ENCODE results near the gene CDC20.

CDC20 gene

DNA sequence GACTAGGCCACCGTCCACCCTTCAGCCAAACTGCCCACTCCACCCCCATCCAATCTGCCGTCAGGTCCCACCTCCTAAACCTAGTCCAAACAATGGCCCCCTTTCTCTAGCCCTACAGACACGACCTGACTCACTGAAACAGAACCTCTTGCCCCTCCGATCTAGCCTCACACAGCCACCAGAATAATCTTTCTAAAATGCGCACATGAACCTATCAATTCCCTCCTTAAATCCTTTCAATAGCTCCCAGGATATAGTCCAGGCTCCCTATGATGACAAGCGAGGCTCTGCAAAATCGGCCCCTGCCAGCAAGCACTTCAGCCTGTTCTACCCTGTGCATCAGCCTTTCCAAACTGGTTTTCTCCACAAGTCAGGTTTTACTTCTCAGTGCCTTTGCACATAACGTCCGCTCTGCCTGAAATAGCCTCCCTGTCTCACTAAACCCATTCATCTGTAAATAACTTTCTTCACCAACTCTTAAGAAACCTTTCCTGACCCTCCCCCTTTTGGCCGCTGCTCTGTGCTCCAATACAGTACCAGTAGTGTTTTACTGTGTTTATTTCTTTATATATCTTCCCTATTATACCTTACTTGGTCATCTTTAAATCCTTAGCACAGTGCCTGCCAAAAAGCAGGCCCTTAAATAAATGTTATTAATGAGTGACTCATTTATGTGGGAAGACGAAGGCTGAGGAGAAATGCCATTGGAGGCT, 9.0 kb upstream of the CDC20 start:
- Histone ChIP-seq H3K4me3 (ENCODE audit: low read depth in 1 of 2, low read length in 2 of 2) (peak overlapping the region; percentile 17 to 75), H3K4me1 (ENCODE audit: control insufficient read depth in 1 of 2, insufficient read depth in 2 of 2, low read length in 2 of 2) (peaks cover 6% of the 10 kb centered on the region in 2 donors), H3K9me3 (ENCODE audit: control insufficient read depth in 1 of 2, low read length in 2 of 2) (no peaks in the 10 kb centered on the region), H3K27ac (ENCODE audit: low read length) (peak overlapping the region; percentile 68), H3K36me3 (ENCODE audit: control insufficient read depth in 1 of 2, insufficient read depth in 2 of 2, low read length in 2 of 2) (no peaks in the 10 kb centered on the region), H3K27me3 (ENCODE audit: low read depth, low read length) (no peaks in the 10 kb centered on the region)

DNA sequence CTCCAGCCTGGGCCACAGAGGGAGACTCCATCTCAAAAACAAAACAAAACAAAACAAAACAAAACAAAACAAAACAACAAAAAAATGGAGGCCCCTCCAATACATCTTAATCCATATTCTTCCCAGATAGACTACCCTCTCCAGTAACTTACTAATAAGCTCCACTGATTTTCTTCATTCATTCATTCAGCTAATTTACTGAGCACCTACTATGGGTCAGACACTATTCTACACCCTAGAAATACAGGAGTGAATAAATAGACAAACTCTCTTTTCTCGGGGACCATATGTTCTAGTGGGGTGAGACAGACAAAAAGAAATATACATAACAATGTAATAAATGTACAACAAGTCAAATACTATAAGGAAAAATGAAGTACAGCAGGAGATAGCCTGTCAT, 7.8 kb upstream of the CDC20 start:
- H3K27ac ChIP-seq (ENCODE audit: low read length): no peak overlapping the region
- H3K4me3 ChIP-seq (ENCODE audit: low read depth in 1 of 2, low read length in 2 of 2): no peak overlapping the region
- no peaks in the 10 kb centered on the region for H3K36me3 ChIP-seq (ENCODE audit: control insufficient read depth in 1 of 2, insufficient read depth in 2 of 2, low read length in 2 of 2)

DNA sequence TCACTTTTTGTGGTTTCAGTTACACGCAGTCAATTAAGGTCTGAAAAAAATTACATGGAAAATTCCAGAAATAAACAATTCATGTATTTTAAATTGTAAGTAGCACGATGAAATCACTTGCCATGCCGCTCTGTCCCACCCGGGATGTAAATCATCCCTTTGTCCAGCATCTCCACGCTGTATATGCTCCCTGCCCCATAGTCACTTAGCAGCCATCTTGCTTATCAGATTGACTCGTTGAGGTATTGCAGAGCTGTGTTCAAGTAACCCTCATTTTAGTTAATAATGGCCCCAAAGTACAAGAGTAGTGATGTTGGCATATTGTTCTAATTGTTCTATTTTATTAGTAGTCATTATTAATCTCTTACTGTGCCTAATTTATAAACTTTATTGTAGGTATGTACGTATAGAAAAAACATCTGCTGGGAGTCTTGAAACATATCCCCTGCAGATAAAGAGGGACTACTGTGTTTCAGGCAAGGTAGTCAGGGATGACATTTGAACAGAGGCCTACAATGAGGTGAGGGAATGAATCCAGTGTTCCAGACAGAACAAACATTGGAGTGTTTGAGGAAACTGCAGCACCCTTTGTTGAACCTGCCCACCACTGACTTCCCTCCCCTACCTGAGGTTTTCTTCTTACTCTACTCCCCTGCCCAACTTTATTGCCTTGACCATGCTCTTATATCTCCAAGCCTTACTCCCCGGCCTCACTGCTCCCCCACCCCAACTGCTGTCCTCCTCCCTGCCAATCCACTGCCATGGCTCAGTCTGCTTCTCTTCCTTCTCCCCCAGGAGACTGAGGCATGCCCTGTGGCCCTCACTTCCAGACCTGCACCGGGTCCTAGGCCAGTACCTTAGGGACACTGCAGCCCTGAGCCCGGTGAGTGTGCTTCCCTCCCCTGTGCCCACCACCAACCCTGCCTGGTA, 7.1 kb upstream of the CDC20 start:
- Histone ChIP-seq H3K36me3 (ENCODE audit: control insufficient read depth in 1 of 2, insufficient read depth in 2 of 2, low read length in 2 of 2) (no peaks in the 10 kb centered on the region), H3K27ac (ENCODE audit: low read length) (no peak overlapping the region), H3K4me3 (ENCODE audit: low read depth in 1 of 2, low read length in 2 of 2) (no peak overlapping the region), H3K9me3 (ENCODE audit: control insufficient read depth in 1 of 2, low read length in 2 of 2) (no peaks in the 10 kb centered on the region), H3K27me3 (ENCODE audit: low read depth, low read length) (no peaks in the 10 kb centered on the region), H3K4me1 (ENCODE audit: control insufficient read depth in 1 of 2, insufficient read depth in 2 of 2, low read length in 2 of 2) (peaks cover 6% of the 10 kb centered on the region in 2 donors)

More for the DNA sequence above, 7.8 kb upstream of the CDC20 start:
- H3K27me3 ChIP-seq (ENCODE audit: low read depth, low read length): no peaks in the 10 kb centered on the region
- peaks cover 6% of the 10 kb centered on the region in 2 donors for H3K4me1 ChIP-seq (ENCODE audit: control insufficient read depth in 1 of 2, insufficient read depth in 2 of 2, low read length in 2 of 2)
- H3K9me3 ChIP-seq (ENCODE audit: control insufficient read depth in 1 of 2, low read length in 2 of 2): no peaks in the 10 kb centered on the region

DNA sequence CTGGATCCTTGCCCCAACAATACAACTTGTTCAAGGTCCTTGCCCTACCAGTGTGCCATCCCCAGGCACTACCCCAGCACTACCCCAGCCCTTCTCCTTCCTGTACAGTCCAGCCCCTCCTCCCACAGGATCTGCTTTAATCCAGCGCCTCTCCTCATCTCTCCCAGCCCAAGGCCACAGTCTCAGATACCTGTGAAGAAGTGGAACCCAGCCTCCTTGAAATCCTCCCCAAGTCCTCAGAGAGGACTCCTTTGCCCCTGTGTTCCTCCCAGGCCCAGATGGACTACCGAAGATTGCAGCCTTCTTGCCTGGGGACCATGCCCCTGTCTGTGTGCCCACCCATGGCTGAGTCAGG, 6.5 kb upstream of the CDC20 start:
- H3K27ac ChIP-seq (ENCODE audit: low read length): no peak overlapping the region
- H3K9me3 ChIP-seq (ENCODE audit: control insufficient read depth in 1 of 2, low read length in 2 of 2): no peaks in the 10 kb centered on the region
- H3K36me3 ChIP-seq (ENCODE audit: control insufficient read depth in 1 of 2, insufficient read depth in 2 of 2, low read length in 2 of 2): no peaks in the 10 kb centered on the region
- peaks cover 6% of the 10 kb centered on the region in 2 donors for H3K4me1 ChIP-seq (ENCODE audit: control insufficient read depth in 1 of 2, insufficient read depth in 2 of 2, low read length in 2 of 2)
- no peak overlapping the region for H3K4me3 ChIP-seq (ENCODE audit: low read depth in 1 of 2, low read length in 2 of 2)
- no peaks in the 10 kb centered on the region for H3K27me3 ChIP-seq (ENCODE audit: low read depth, low read length)

DNA sequence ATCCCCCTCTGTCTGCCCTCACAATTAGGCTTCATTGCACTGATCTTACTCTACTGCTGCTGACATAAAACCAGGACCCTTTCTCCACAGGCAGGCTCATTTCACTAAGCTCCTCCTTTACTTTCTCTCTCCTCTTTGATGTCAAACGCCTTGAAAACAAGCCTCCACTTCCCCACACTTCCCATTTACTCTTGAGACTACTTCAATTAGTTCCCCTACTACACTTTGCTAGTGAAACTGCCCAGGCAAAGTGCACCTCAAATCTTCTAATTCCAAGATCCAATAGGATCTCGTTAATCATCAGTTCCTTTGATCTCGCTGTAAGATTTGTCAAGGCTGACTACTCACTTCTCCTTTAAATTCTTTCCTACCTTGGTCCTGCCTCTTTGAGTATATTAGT, 5.9 kb upstream of the CDC20 start:
- no peaks in the 10 kb centered on the region for H3K27me3 ChIP-seq (ENCODE audit: low read depth, low read length)
- no peak overlapping the region for H3K27ac ChIP-seq (ENCODE audit: low read length)

DNA sequence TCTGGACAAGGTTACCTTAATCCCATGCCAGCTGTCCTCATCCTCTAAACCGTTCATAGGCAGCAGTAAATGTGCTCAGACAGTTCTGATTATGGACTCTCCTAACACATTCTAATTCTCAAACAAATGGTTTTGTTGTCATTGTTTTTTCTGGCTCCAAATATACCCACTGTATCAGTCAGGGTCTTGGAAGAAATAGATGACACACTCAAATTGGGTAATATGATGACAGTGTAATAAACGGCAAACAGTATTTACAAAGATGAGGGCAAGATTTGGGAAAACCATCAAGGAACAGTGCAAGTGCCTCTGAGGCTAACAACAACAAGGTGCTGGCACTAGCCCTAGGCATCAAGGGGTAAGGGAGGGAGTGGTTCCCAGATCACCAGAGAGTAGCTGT, 4.3 kb upstream of the CDC20 start:
- Histone ChIP-seq H3K27me3 (ENCODE audit: low read depth, low read length) (no peaks in the 10 kb centered on the region), H3K36me3 (ENCODE audit: control insufficient read depth in 1 of 2, insufficient read depth in 2 of 2, low read length in 2 of 2) (no peaks in the 10 kb centered on the region), H3K27ac (ENCODE audit: low read length) (no peak overlapping the region), H3K4me3 (ENCODE audit: low read depth in 1 of 2, low read length in 2 of 2) (no peak overlapping the region), H3K4me1 (ENCODE audit: control insufficient read depth in 1 of 2, insufficient read depth in 2 of 2, low read length in 2 of 2) (peaks cover 6 to 15% of the 10 kb centered on the region in 2 donors), H3K9me3 (ENCODE audit: control insufficient read depth in 1 of 2, low read length in 2 of 2) (no peaks in the 10 kb centered on the region)

More for the DNA sequence above, 5.9 kb upstream of the CDC20 start:
- no peak overlapping the region for H3K4me3 ChIP-seq (ENCODE audit: low read depth in 1 of 2, low read length in 2 of 2)
- H3K36me3 ChIP-seq (ENCODE audit: control insufficient read depth in 1 of 2, insufficient read depth in 2 of 2, low read length in 2 of 2): no peaks in the 10 kb centered on the region
- no peaks in the 10 kb centered on the region for H3K9me3 ChIP-seq (ENCODE audit: control insufficient read depth in 1 of 2, low read length in 2 of 2)
- H3K4me1 ChIP-seq (ENCODE audit: control insufficient read depth in 1 of 2, insufficient read depth in 2 of 2, low read length in 2 of 2): peaks cover 6 to 8% of the 10 kb centered on the region in 2 donors

DNA sequence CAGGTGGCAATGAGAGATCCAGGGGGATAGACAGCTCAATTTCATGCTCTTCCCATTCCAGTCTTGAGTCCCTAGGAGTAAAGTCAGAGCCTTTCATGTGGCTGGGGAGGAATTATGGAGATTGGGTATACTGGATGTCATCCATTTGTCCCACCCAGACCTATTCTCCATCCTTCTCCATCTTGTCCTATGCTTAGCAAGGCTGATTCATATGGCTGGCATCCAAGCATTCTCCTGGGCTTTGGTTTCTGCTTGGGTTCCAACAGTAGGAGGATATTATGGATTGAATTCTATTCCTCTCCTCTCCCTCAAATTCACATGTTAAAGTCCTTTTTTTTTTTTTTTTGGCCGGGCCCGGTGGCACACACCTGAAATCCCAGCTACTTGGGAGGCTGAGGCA, 3.8 kb upstream of the CDC20 start:
- H3K27me3 ChIP-seq (ENCODE audit: low read depth, low read length): no peaks in the 10 kb centered on the region
- H3K36me3 ChIP-seq (ENCODE audit: control insufficient read depth in 1 of 2, insufficient read depth in 2 of 2, low read length in 2 of 2): no peaks in the 10 kb centered on the region
- H3K4me3 ChIP-seq (ENCODE audit: low read depth in 1 of 2, low read length in 2 of 2): no peak overlapping the region
- no peaks in the 10 kb centered on the region for H3K9me3 ChIP-seq (ENCODE audit: control insufficient read depth in 1 of 2, low read length in 2 of 2)
- peaks cover 4 to 11% of the 10 kb centered on the region in 2 donors for H3K4me1 ChIP-seq (ENCODE audit: control insufficient read depth in 1 of 2, insufficient read depth in 2 of 2, low read length in 2 of 2)
- no peak overlapping the region for H3K27ac ChIP-seq (ENCODE audit: low read length)

DNA sequence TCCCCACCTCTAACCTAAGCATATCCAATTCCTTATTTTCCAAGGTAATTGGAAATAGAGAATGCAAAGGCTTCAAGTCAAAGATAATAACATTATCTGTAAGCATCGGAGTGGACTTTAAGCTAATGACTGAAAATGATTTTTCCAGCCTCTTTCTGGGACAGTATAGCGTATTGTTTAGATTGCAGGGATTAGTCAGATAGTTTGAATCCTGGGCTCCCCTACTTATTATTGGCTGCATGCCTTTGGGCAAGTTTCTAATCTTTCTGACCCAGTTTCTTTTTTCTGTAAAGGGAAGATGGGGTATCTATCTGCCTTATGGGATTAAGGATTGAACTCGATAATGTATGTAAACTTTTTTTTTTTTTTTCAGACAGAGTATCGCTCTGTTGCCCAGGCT, 1.5 kb upstream of the CDC20 start:
- no peaks in the 10 kb centered on the region for H3K9me3 ChIP-seq (ENCODE audit: control insufficient read depth in 1 of 2, low read length in 2 of 2)
- H3K4me3 ChIP-seq (ENCODE audit: low read depth in 1 of 2, low read length in 2 of 2): no peak overlapping the region
- peaks cover 0 to 11% of the 10 kb centered on the region in 2 donors for H3K4me1 ChIP-seq (ENCODE audit: control insufficient read depth in 1 of 2, insufficient read depth in 2 of 2, low read length in 2 of 2)
- H3K27me3 ChIP-seq (ENCODE audit: low read depth, low read length): no peaks in the 10 kb centered on the region
- H3K36me3 ChIP-seq (ENCODE audit: control insufficient read depth in 1 of 2, insufficient read depth in 2 of 2, low read length in 2 of 2): peaks cover 12 to 18% of the 10 kb centered on the region in 2 donors
- no peak overlapping the region for H3K27ac ChIP-seq (ENCODE audit: low read length)

DNA sequence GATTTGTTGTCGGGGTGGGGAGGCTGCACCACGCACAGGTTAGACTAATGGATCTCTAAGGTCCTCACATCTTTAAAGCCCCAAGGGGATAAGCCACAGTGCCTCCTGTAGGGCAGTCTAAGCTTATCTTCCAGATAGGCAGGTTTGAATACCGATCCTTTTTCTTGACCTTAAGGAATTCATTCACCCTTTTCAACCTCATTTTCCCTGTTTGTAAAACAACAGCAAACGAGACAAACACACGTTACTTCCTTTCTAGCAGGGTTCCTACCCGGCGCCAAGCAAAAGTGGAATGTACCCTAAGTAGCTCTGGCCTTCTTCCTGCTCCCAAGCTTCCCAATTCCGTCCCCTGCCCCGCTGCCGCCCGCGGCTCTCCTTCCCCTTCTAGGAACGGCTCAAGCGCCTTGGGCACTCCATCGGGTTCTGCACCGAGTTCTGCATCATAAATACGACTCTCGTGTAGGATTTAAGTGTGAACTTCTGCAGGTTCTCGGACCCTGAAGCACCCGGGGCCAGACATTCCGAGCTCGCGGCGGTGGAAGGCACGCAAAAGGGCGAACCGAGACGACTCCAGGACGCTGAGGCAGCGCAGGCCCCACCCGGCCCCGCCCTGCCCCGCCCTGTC, 548 bp upstream of the CDC20 start:
- H3K4me1 ChIP-seq (ENCODE audit: control insufficient read depth in 1 of 2, insufficient read depth in 2 of 2, low read length in 2 of 2): peaks cover 0 to 11% of the 10 kb centered on the region in 2 donors
- H3K9me3 ChIP-seq (ENCODE audit: control insufficient read depth in 1 of 2, low read length in 2 of 2): no peaks in the 10 kb centered on the region
- H3K36me3 ChIP-seq (ENCODE audit: control insufficient read depth in 1 of 2, insufficient read depth in 2 of 2, low read length in 2 of 2): peaks cover 19 to 22% of the 10 kb centered on the region in 2 donors
- H3K4me3 ChIP-seq (ENCODE audit: low read depth in 1 of 2, low read length in 2 of 2): peak overlapping the region; percentile 80 to 82
- no peaks in the 10 kb centered on the region for H3K27me3 ChIP-seq (ENCODE audit: low read depth, low read length)
- peak overlapping the region; percentile 98 for H3K27ac ChIP-seq (ENCODE audit: low read length)

DNA sequence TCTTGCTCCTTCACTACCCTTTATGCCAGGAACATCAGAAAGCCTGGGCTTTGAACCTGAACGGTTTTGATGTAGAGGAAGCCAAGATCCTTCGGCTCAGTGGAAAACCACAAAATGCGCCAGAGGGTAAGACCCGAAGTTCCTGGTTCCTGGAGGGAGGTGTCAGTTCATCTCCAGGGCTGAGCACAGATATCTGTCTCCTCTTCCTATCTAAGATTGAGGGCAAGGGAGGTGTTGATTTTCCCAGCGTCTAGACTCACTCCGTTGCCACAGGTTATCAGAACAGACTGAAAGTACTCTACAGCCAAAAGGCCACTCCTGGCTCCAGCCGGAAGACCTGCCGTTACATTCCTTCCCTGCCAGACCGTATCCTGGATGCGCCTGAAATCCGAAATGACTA, 915 bp downstream of the CDC20 start:
- Histone ChIP-seq H3K27ac (ENCODE audit: low read length) (no peak overlapping the region), H3K4me3 (ENCODE audit: low read depth in 1 of 2, low read length in 2 of 2) (peak overlapping the region in 1 of 2 donors; percentile 11), H3K4me1 (ENCODE audit: control insufficient read depth in 1 of 2, insufficient read depth in 2 of 2, low read length in 2 of 2) (peaks cover 0 to 11% of the 10 kb centered on the region in 2 donors), H3K36me3 (ENCODE audit: control insufficient read depth in 1 of 2, insufficient read depth in 2 of 2, low read length in 2 of 2) (peaks cover 34 to 36% of the 10 kb centered on the region in 2 donors), H3K9me3 (ENCODE audit: control insufficient read depth in 1 of 2, low read length in 2 of 2) (no peaks in the 10 kb centered on the region), H3K27me3 (ENCODE audit: low read depth, low read length) (no peaks in the 10 kb centered on the region)

DNA sequence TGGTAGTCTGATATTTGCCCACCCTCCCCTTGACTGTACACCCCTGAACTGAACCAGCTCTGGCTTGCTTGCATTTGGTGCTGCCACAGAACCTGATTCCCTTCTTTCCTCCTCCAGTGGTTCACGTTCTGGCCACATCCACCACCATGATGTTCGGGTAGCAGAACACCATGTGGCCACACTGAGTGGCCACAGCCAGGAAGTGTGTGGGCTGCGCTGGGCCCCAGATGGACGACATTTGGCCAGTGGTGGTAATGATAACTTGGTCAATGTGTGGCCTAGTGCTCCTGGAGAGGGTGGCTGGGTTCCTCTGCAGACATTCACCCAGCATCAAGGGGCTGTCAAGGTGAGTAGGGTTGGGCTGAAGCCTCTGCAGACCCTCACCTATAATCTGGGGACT, 1.8 kb downstream of the CDC20 start:
- no peaks in the 10 kb centered on the region for H3K27me3 ChIP-seq (ENCODE audit: low read depth, low read length)
- H3K4me1 ChIP-seq (ENCODE audit: control insufficient read depth in 1 of 2, insufficient read depth in 2 of 2, low read length in 2 of 2): peaks cover under 1 to 15% of the 10 kb centered on the region in 2 donors
- no peak overlapping the region for H3K4me3 ChIP-seq (ENCODE audit: low read depth in 1 of 2, low read length in 2 of 2)
- no peaks in the 10 kb centered on the region for H3K9me3 ChIP-seq (ENCODE audit: control insufficient read depth in 1 of 2, low read length in 2 of 2)
- no peak overlapping the region for H3K27ac ChIP-seq (ENCODE audit: low read length)
- peaks cover 35 to 46% of the 10 kb centered on the region in 2 donors for H3K36me3 ChIP-seq (ENCODE audit: control insufficient read depth in 1 of 2, insufficient read depth in 2 of 2, low read length in 2 of 2)
